Fibroblast of mammary gland (primary cell): ENCODE data around the gene ANO3.

ENCODE experiments used
- DNase-seq: peaks from one replicate; pipeline ENCODE4 v3.0.0-alpha.2; 2010; ENCODE audit warnings: low read depth
- H3K4me3 ChIP-seq: 2 replicates; pipeline ENCODE4 v1.5.1; 2011; ENCODE audit warnings: low read depth, mild to moderate bottlenecking, low read length, moderate library complexity; ENCODE audit not compliant: control insufficient read depth
- CTCF ChIP-seq: conservative IDR thresholded peaks from 2 replicates; pipeline ENCODE4 v1.5.1; 2011; ENCODE audit warnings: low read depth, low read length, inconsistent platforms; ENCODE audit not compliant: control insufficient read depth, insufficient read depth

The ANO3 gene

GRCh38 chr11:26702406-26702805, 370.5 kb downstream of the ANO3 start:
- no peak for DNase-seq
- no peak overlapping the region for H3K4me3 ChIP-seq
- TF ChIP-seq CTCF, result no peak

- no peak for DNase-seq
- no peak overlapping the region for H3K4me3 ChIP-seq
- no peak for TF ChIP-seq CTCF
Measured at GRCh38 chr11:26703411-26704191, 371.7 kb downstream of the ANO3 start.

- DNase-seq, result no peak
- H3K4me3 ChIP-seq, result no peak overlapping the region
- no peak for TF ChIP-seq CTCF
Measured at GRCh38 chr11:26704249-26704648, 372.3 kb downstream of the ANO3 start.

GRCh38 chr11:26706181-26706580, 374.3 kb downstream of the ANO3 start:
- no peak for TF ChIP-seq CTCF
- DNase-seq, result no peak
- H3K4me3 ChIP-seq, result no peak overlapping the region

GRCh38 chr11:26708736-26709456, 377.0 kb downstream of the ANO3 start:
- no peak for DNase-seq
- H3K4me3 ChIP-seq, result no peak overlapping the region
- no peak for TF ChIP-seq CTCF

GRCh38 chr11:26710489-26710888, 378.6 kb downstream of the ANO3 start:
- H3K4me3 ChIP-seq, result no peak overlapping the region
- TF ChIP-seq CTCF, result no peak
- no peak for DNase-seq
